ENCODE results near the gene RFX7. TPM values are rescaled to one million over a fixed set of nuclear protein-coding genes. Genes with fewer than 3 reads are reported as not detected.

The RFX7 gene
- total and polyA plus RNA-seq, 4 experiments from 2014 or later: 0.30 to 37.5 (median 19.7) TPM

GRCh38 chr15:56086566-56086965, 157.1 kb downstream of the RFX7 start:
- intact Hi-C loops (cut with micrococcal nuclease): no loop called here
- ChIA-PET POLR2A (ENCODE audit: partially characterized antibody) (no interaction called here), CTCF (ENCODE audit: partially characterized antibody) (no interaction called here)
- Mint-ChIP-seq H3K4me1 (peaks cover 0 to 8% (median 5%) of the 10 kb centered on the region in 4 donors), H3K4me3 (no peak overlapping the region), H3K27ac (no peak overlapping the region), H3K36me3 (peaks cover 2% of the 10 kb centered on the region in 2 donors), H3K9me3 (peaks cover 0 to 3% (median under 1%) of the 10 kb centered on the region in 8 donors), H3K27me3 (peaks cover 0 to 2% of the 10 kb centered on the region in 2 donors)
- Histone ChIP-seq H3K36me3 (ENCODE audit: insufficient read depth, low read length) (no peaks in the 10 kb centered on the region), H3K27me3 (ENCODE audit: insufficient read depth, low read length) (no peaks in the 10 kb centered on the region), H3K4me1 (ENCODE audit: insufficient read depth, low read length) (no peaks in the 10 kb centered on the region), H3K4me3 (ENCODE audit: low read length in 2 of 2) (no peak overlapping the region), H3K9me3 (ENCODE audit: control insufficient read depth in 1 of 2, low read length in 2 of 2) (no peaks in the 10 kb centered on the region), H3K27ac (ENCODE audit: low read depth, low read length) (no peak overlapping the region)
- DNase-seq: no peak

GRCh38 chr15:56082263-56082761, 161.4 kb downstream of the RFX7 start:
- ChIA-PET POLR2A (ENCODE audit: partially characterized antibody) (no interaction called here), CTCF (ENCODE audit: partially characterized antibody) (no interaction called here)
- no peak overlapping the region for H3K4me3 Mint-ChIP-seq
- no peak for DNase-seq
- H3K27me3 Mint-ChIP-seq: peaks cover 2% of the 10 kb centered on the region in 2 donors
- H3K27me3 ChIP-seq (ENCODE audit: insufficient read depth, low read length): no peaks in the 10 kb centered on the region
- H3K27ac Mint-ChIP-seq: no peak overlapping the region
- no peaks in the 10 kb centered on the region for H3K4me1 ChIP-seq (ENCODE audit: insufficient read depth, low read length)
- no peaks in the 10 kb centered on the region for H3K9me3 ChIP-seq (ENCODE audit: control insufficient read depth in 1 of 2, low read length in 2 of 2)
- no peak overlapping the region for H3K4me3 ChIP-seq (ENCODE audit: low read length in 2 of 2)
- H3K36me3 ChIP-seq (ENCODE audit: insufficient read depth, low read length): no peaks in the 10 kb centered on the region
- intact Hi-C loops (cut with micrococcal nuclease): no loop called here
- peaks cover 0 to 4% (median 0%) of the 10 kb centered on the region in 8 donors for H3K9me3 Mint-ChIP-seq
- no peak overlapping the region for H3K27ac ChIP-seq (ENCODE audit: low read depth, low read length)
- H3K36me3 Mint-ChIP-seq: no peaks in the 10 kb centered on the region
- H3K4me1 Mint-ChIP-seq: peaks cover 0 to 5% (median 2%) of the 10 kb centered on the region in 4 donors

- Mint-ChIP-seq H3K27ac (no peak overlapping the region), H3K4me1 (peaks cover 0 to 3% (median 0%) of the 10 kb centered on the region in 4 donors), H3K4me3 (no peak overlapping the region), H3K27me3 (peaks cover 2 to 4% of the 10 kb centered on the region in 2 donors), H3K9me3 (peaks cover 0 to 4% (median 0%) of the 10 kb centered on the region in 8 donors), H3K36me3 (no peaks in the 10 kb centered on the region)
- Histone ChIP-seq H3K9me3 (ENCODE audit: control insufficient read depth in 1 of 2, low read length in 2 of 2) (no peaks in the 10 kb centered on the region), H3K27ac (ENCODE audit: low read depth, low read length) (no peak overlapping the region), H3K4me1 (ENCODE audit: insufficient read depth, low read length) (no peaks in the 10 kb centered on the region), H3K36me3 (ENCODE audit: insufficient read depth, low read length) (no peaks in the 10 kb centered on the region), H3K27me3 (ENCODE audit: insufficient read depth, low read length) (no peaks in the 10 kb centered on the region), H3K4me3 (ENCODE audit: low read length in 2 of 2) (no peak overlapping the region)
- ChIA-PET CTCF (ENCODE audit: partially characterized antibody) (interaction anchor here (0.6 kb wide), 1 partner anchor 59 kb away, joined by 3 read pairs; no protein-coding TSS in a partner anchor), POLR2A (ENCODE audit: partially characterized antibody) (no interaction called here)
- intact Hi-C loops (cut with micrococcal nuclease): no loop called here
- no peak for DNase-seq
These were observed 166.6 kb downstream of the RFX7 start for GRCh38 chr15:56077081-56077480.

- Mint-ChIP-seq H3K4me1 (no peaks in the 10 kb centered on the region), H3K36me3 (no peaks in the 10 kb centered on the region), H3K27me3 (peaks cover 2 to 4% of the 10 kb centered on the region in 2 donors), H3K27ac (no peak overlapping the region), H3K9me3 (peaks cover 0 to 4% (median 0%) of the 10 kb centered on the region in 8 donors), H3K4me3 (no peak overlapping the region)
- no peaks in the 10 kb centered on the region for H3K4me1 ChIP-seq (ENCODE audit: insufficient read depth, low read length)
- H3K36me3 ChIP-seq (ENCODE audit: insufficient read depth, low read length): no peaks in the 10 kb centered on the region
- CTCF ChIA-PET (ENCODE audit: partially characterized antibody): interaction anchor here (0.6 kb wide), 1 partner anchor 58 kb away, joined by 3 read pairs; no protein-coding TSS in a partner anchor
- H3K9me3 ChIP-seq (ENCODE audit: control insufficient read depth in 1 of 2, low read length in 2 of 2): no peaks in the 10 kb centered on the region
- no peak overlapping the region for H3K4me3 ChIP-seq (ENCODE audit: low read length in 2 of 2)
- H3K27ac ChIP-seq (ENCODE audit: low read depth, low read length): no peak overlapping the region
- intact Hi-C loops (cut with micrococcal nuclease): no loop called here
- H3K27me3 ChIP-seq (ENCODE audit: insufficient read depth, low read length): no peaks in the 10 kb centered on the region
- DNase-seq: no peak
- POLR2A ChIA-PET (ENCODE audit: partially characterized antibody): no interaction called here
These were observed 167.0 kb downstream of the RFX7 start for GRCh38 chr15:56076640-56077039.

GRCh38 chr15:56074481-56075265, 169.0 kb downstream of the RFX7 start:
- H3K4me1 ChIP-seq (ENCODE audit: insufficient read depth, low read length): no peaks in the 10 kb centered on the region
- no peak for DNase-seq
- H3K4me3 ChIP-seq (ENCODE audit: low read length in 2 of 2): no peak overlapping the region
- H3K27ac Mint-ChIP-seq: no peak overlapping the region
- no peak overlapping the region for H3K4me3 Mint-ChIP-seq
- no peaks in the 10 kb centered on the region for H3K36me3 Mint-ChIP-seq
- no peaks in the 10 kb centered on the region for H3K9me3 ChIP-seq (ENCODE audit: control insufficient read depth in 1 of 2, low read length in 2 of 2)
- CTCF ChIA-PET (ENCODE audit: partially characterized antibody): interaction anchor here (0.7 kb wide), 1 partner anchor 81 kb away, joined by 3 read pairs; no protein-coding TSS in a partner anchor
- H3K36me3 ChIP-seq (ENCODE audit: insufficient read depth, low read length): no peaks in the 10 kb centered on the region
- intact Hi-C loops (cut with micrococcal nuclease): no loop called here
- H3K27ac ChIP-seq (ENCODE audit: low read depth, low read length): no peak overlapping the region
- POLR2A ChIA-PET (ENCODE audit: partially characterized antibody): no interaction called here
- H3K27me3 Mint-ChIP-seq: peaks cover 4 to 6% of the 10 kb centered on the region in 2 donors
- H3K27me3 ChIP-seq (ENCODE audit: insufficient read depth, low read length): no peaks in the 10 kb centered on the region
- no peaks in the 10 kb centered on the region for H3K4me1 Mint-ChIP-seq
- H3K9me3 Mint-ChIP-seq: peaks cover 0 to 4% (median under 1%) of the 10 kb centered on the region in 8 donors

- Mint-ChIP-seq H3K4me3 (no peak overlapping the region), H3K4me1 (no peaks in the 10 kb centered on the region), H3K27me3 (peaks cover 4 to 10% of the 10 kb centered on the region in 2 donors), H3K27ac (no peak overlapping the region), H3K9me3 (peaks cover 0 to 16% (median 7%) of the 10 kb centered on the region in 8 donors), H3K36me3 (no peaks in the 10 kb centered on the region)
- Histone ChIP-seq H3K4me3 (ENCODE audit: low read length in 2 of 2) (no peak overlapping the region), H3K27me3 (ENCODE audit: insufficient read depth, low read length) (no peaks in the 10 kb centered on the region), H3K36me3 (ENCODE audit: insufficient read depth, low read length) (no peaks in the 10 kb centered on the region), H3K9me3 (ENCODE audit: control insufficient read depth in 1 of 2, low read length in 2 of 2) (no peaks in the 10 kb centered on the region), H3K27ac (ENCODE audit: low read depth, low read length) (no peak overlapping the region), H3K4me1 (ENCODE audit: insufficient read depth, low read length) (no peaks in the 10 kb centered on the region)
- intact Hi-C loops (cut with micrococcal nuclease): no loop called here
- CTCF ChIA-PET (ENCODE audit: partially characterized antibody): no interaction called here
- POLR2A ChIA-PET (ENCODE audit: partially characterized antibody): no interaction called here
- DNase-seq: no peak
These were observed 179.5 kb downstream of the RFX7 start for GRCh38 chr15:56064152-56064551.

GRCh38 chr15:56059716-56060115, 184.0 kb downstream of the RFX7 start:
- intact Hi-C loops (cut with micrococcal nuclease): no loop called here
- no peak for DNase-seq
- CTCF ChIA-PET (ENCODE audit: partially characterized antibody): no interaction called here
- H3K4me1 ChIP-seq (ENCODE audit: insufficient read depth, low read length): no peaks in the 10 kb centered on the region
- H3K9me3 ChIP-seq (ENCODE audit: control insufficient read depth in 1 of 2, low read length in 2 of 2): no peaks in the 10 kb centered on the region
- Mint-ChIP-seq H3K4me3 (no peak overlapping the region), H3K4me1 (no peaks in the 10 kb centered on the region), H3K27me3 (peaks cover 4 to 9% of the 10 kb centered on the region in 2 donors), H3K36me3 (no peaks in the 10 kb centered on the region), H3K9me3 (peaks cover 0 to 12% (median 4%) of the 10 kb centered on the region in 8 donors), H3K27ac (no peak overlapping the region)
- no peak overlapping the region for H3K4me3 ChIP-seq (ENCODE audit: low read length in 2 of 2)
- POLR2A ChIA-PET (ENCODE audit: partially characterized antibody): no interaction called here
- H3K36me3 ChIP-seq (ENCODE audit: insufficient read depth, low read length): no peaks in the 10 kb centered on the region
- no peak overlapping the region for H3K27ac ChIP-seq (ENCODE audit: low read depth, low read length)
- no peaks in the 10 kb centered on the region for H3K27me3 ChIP-seq (ENCODE audit: insufficient read depth, low read length)

Measured in CD4-positive, alpha-beta memory T cell (primary cell).